Measurements from ENCODE around the gene HEBP2.

DNA sequence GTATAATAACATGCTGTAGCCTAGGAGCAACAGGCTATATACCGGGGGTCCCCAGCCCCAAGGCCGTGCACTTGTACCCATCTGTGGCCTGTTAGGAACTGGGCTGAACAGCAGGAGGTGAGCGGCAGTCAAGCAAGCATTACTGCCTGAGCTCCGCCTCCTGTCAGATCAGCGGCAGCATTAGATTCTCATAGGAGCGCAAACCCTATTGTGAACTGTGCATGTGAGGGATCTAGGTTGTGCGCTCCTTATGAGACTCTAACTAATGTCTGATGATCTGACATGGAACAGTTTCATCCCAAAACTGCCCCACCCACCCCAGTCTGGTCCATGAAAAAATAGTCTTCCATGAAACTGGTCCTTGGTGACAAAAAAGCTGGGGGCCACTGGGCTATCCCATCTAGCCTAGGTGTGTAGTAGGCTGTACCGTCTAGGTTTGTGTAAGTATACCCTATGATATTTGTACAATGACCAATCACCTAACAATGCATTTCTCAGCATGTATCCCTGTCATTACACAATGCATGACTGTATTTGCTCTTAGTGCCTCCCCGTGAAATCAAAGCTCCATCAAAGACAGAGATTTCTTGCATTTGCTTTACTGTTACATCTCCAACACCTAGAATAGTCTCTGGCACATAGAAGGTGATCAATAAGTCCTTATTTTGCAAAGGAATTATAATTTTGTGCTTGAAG is 64.4 kb downstream of the HEBP2 start:
- TF ChIP-seq CTCF (IDR thresholded peaks at IDR 0.05; ENCODE audit: insufficient read depth, low read depth, low read length): no peak
- no peak for TF ChIP-seq EZH2 (IDR thresholded peaks at IDR 0.05; ENCODE audit: insufficient read depth, low read length)

Data from astrocyte (in vitro differentiated cells and primary cell).